ENCODE results near the gene CIRBP. TPM values are rescaled to one million over a fixed set of nuclear protein-coding genes. Genes with fewer than 3 reads are reported as not detected.

CIRBP gene
- total and polyA plus RNA-seq, 9 of the 15 experiments (the other 6 are each of a cell fraction or from before 2014, with no cell fraction given) = 20.5 to 327 (median 176) TPM

- no peak for TF ChIP-seq HDAC6 (IDR thresholded peaks at IDR 0.05; ENCODE audit: low read depth, low read length)
- no peak for TF ChIP-seq U2AF1 (optimal IDR thresholded peaks at IDR 0.05; ENCODE audit: low read depth, low read length)
- TF ChIP-seq YY1 (IDR thresholded peaks at IDR 0.05; ENCODE audit: borderline replicate concordance in 1 of 3, control insufficient read depth in 1 of 3, extremely low read depth in 1 of 3, insufficient read depth in 3 of 3, insufficient read length in 1 of 3, insufficient replicate concordance in 2 of 3, low read depth in 1 of 3, low read length in 2 of 3) = no peak
- TF ChIP-seq USF1 (CRISPR knock-in tag; IDR thresholded peaks at IDR 0.05) = no peak
- TF ChIP-seq ATF6 (CRISPR knock-in tag; IDR thresholded peaks at IDR 0.05) = 0 out of 2 replicates have a peak, but pooled peaks have one; percentile 23
- TF ChIP-seq SIN3B (IDR thresholded peaks at IDR 0.05; ENCODE audit: low read depth) = no peak
- TF ChIP-seq ARHGAP35 (IDR thresholded peaks at IDR 0.05; ENCODE audit: partially characterized antibody) = no peak
- TF ChIP-seq ZNF644 (tag; IDR thresholded peaks at IDR 0.05; ENCODE audit: low read depth) = no peak
- TF ChIP-seq DPF2 (IDR thresholded peaks at IDR 0.05) = peak; percentile 82; the same call in 1 of the 2 replicates
- TF ChIP-seq ZNF583 (CRISPR knock-in tag; IDR thresholded peaks at IDR 0.05) = no peak
- TF ChIP-seq, protein P1, sequence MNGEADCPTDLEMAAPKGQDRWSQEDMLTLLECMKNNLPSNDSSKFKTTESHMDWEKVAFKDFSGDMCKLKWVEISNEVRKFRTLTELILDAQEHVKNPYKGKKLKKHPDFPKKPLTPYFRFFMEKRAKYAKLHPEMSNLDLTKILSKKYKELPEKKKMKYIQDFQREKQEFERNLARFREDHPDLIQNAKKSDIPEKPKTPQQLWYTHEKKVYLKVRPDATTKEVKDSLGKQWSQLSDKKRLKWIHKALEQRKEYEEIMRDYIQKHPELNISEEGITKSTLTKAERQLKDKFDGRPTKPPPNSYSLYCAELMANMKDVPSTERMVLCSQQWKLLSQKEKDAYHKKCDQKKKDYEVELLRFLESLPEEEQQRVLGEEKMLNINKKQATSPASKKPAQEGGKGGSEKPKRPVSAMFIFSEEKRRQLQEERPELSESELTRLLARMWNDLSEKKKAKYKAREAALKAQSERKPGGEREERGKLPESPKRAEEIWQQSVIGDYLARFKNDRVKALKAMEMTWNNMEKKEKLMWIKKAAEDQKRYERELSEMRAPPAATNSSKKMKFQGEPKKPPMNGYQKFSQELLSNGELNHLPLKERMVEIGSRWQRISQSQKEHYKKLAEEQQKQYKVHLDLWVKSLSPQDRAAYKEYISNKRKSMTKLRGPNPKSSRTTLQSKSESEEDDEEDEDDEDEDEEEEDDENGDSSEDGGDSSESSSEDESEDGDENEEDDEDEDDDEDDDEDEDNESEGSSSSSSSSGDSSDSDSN (IDR thresholded peaks at IDR 0.05; ENCODE audit: borderline replicate concordance in 1 of 2, low read depth in 2 of 2, low read length in 2 of 2) = no peak
- TF ChIP-seq TGIF2 (CRISPR knock-in tag; IDR thresholded peaks at IDR 0.05) = no peak
- TF ChIP-seq HDAC8 (tag; IDR thresholded peaks at IDR 0.05) = no peak
- no peak for TF ChIP-seq ZNF75A (CRISPR knock-in tag; IDR thresholded peaks at IDR 0.05)
- TF ChIP-seq KLF1 (tag; IDR thresholded peaks at IDR 0.05) = no peak
- TF ChIP-seq GATAD2B (IDR thresholded peaks at IDR 0.05; ENCODE audit: borderline replicate concordance) = no peak; the same call in 1 of the 2 replicates
- TF ChIP-seq TEAD1 (CRISPR knock-in tag; IDR thresholded peaks at IDR 0.05) = peak; percentile 98 to 100
- TF ChIP-seq, protein P2, sequence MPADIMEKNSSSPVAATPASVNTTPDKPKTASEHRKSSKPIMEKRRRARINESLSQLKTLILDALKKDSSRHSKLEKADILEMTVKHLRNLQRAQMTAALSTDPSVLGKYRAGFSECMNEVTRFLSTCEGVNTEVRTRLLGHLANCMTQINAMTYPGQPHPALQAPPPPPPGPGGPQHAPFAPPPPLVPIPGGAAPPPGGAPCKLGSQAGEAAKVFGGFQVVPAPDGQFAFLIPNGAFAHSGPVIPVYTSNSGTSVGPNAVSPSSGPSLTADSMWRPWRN (IDR thresholded peaks at IDR 0.05; ENCODE audit: low read depth) = no peak
- no peak for TF ChIP-seq ZNF584 (CRISPR knock-in tag; IDR thresholded peaks at IDR 0.05; ENCODE audit: low read depth)
- 0 out of 4 replicates have a peak, but pooled peaks of 1 of the 2 experiments have one; percentile 71 for TF ChIP-seq RCOR1 (IDR thresholded peaks at IDR 0.05; ENCODE audit: borderline replicate concordance in 1 of 2, low read depth in 2 of 2, low read length in 2 of 2)
- TF ChIP-seq ZNF316 (IDR thresholded peaks at IDR 0.05) = no peak
- TF ChIP-seq CREBBP (IDR thresholded peaks at IDR 0.05; ENCODE audit: low read depth, low read length) = no peak
Measured at GRCh38 chr19:1264801-1265614, 4.1 kb upstream of the CIRBP start (continued).

All from K562 (cell line).